ENCODE data around the gene TGM1.

TGM1 gene

GRCh38 chr14:24291446-24292117 is 28.6 kb upstream of the TGM1 start:
- DNase-seq: no peak

GRCh38 chr14:24290746-24291145 is 27.8 kb upstream of the TGM1 start:
- no peak for DNase-seq

- DNase-seq: no peak
These were observed 26.8 kb upstream of the TGM1 start for GRCh38 chr14:24289649-24290280.

GRCh38 chr14:24286996-24287395 is 24.0 kb upstream of the TGM1 start:
- no peak for DNase-seq

DNA sequence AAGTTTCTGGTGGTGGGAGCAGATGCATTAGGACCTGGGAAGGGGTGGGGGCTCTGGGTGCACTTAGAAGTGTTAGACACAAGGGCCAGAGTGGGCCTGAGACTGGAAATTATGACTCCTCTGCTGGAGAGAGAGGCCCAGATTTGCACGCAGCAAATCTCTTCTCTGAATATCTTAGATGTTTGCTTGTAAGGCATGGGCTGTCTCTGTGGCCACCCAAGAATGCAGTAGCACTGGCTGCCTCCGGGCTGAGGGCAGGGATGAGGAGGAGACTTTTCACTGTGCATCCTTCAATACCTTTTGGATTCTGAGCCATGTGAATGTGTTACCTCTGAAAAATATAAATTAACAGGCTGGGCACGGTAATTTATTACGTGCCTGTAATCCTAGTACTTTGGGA is 22.4 kb upstream of the TGM1 start:
- no peak for DNase-seq

- DNase-seq: no peak
These were observed 21.6 kb upstream of the TGM1 start for GRCh38 chr14:24284501-24285035.

DNA sequence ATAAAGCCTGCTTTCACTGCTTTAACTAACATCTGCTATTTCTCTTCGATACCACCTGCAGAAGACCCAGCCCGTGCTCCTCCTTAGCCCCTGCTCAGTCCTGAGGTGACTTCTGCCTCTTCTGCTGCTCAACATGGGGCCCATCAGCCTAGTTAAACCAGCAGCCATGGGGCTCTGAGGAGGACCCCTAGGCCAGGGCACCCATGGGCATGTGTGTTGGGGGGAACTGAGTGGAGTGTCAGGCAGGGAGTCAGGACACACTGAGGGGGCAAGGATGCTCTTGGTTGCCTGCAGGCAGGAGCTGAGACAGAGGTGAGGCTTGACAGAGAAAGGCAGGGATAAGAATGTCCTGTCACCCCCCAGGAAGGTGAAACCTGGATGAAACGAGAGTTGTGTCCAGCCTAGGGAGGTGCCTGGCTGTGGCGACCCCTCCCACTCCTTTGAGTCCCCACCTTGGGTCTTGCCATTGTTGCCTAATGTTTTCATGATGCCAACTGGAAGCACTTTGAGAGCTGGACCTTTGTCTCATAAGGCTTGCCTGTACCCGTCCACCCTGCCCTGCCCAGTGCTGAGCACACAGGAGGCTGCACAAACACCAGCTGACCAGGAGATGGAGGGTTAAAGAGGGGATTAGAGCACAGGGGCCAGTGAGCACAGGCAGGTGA is 21.0 kb upstream of the TGM1 start:
- DNase-seq: no peak

- DNase-seq: no peak
These were observed 19.8 kb upstream of the TGM1 start for GRCh38 chr14:24282736-24283135.

DNA sequence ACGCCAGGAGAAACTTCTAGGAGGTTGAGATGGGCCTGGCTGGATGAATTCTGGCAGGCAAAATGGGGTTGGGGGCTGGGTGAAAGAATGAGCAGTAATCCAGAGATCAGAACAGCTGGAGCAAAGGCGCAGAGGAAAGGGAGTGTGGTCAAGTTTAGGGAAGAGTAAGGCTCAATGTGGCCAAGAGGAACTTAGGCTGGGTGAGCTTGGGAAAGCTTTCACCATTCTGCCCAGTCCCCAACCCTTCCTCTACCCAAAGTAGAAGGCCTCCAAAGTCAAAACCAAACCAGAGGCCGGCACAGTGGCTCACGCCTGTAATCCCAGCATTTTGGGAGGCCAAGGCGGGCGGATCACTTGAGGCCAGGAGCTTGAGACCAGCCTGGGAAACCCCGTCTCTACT is 18.7 kb upstream of the TGM1 start:
- DNase-seq: no peak

DNA sequence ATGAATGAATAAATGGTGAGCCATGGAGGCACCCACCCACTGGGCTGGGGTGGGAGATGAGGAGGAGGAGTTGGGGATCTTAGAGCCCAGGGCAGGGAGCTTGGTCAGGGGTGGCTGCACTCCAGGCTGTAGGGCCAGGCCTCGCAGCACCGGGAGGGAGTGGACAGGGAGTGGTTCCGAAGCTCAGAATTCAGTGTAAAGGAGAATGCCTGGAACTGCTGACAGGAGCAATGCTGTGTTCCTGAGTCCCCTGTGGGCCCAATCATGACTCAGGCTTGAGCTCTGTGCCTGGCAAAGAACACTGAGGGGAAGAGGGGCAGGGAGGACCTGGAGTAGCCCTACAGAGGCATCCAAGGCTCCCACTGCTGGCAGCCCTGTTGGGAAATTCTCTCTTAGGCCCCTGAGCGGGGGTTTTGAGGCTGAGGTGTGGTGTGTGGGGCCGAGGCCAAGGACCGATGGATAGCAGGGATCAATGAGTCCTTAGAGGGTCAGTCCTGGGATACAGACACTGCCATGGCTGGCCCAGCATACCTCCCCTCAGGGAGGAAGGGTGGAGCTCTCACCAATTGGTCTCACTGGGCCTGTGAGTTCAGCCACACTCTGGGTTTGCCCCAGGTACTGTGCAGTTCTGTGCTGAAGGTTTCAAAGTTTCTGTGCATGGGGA is 18.0 kb upstream of the TGM1 start:
- no peak for DNase-seq

- no peak for DNase-seq
These were observed 16.6 kb upstream of the TGM1 start for GRCh38 chr14:24279301-24280186.

- no peak for DNase-seq
These were observed 15.4 kb upstream of the TGM1 start for GRCh38 chr14:24278424-24278823.

DNA sequence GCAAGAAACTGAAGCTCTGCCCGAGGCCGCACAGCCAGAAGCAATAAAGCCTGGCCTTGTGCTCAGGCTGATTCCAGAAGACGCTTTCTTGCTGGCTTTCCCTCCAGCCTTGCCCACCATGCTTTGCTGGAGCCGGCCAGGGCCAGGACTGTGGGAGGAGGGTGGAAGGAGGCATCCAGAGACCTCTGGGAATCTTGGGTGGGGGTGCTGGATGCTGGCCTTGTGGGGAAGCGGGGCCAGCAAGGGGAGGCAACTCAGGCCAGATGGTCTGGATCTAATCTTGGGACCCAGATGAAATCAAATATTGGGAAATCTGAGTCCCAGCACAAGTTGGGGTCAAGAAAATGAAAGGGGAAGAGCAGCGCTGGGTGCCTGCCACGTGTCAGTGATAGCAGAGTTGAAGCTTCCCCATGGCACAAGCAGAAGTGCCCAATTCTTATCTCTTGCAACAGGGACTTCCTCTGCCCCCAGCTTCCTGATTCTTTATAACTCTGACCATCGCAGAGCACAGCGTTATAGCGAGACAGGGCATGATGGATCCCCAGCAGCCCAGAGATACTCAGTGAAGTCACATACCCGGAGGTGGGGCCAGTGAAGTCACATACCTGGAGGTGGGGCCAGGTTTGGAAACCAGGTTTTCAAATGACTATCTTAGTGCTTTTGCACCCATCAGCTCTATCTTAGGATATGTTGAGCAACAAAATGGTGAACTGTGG is 14.8 kb upstream of the TGM1 start:
- DNase-seq: no peak

- DNase-seq: no peak
These were observed 14.1 kb upstream of the TGM1 start for GRCh38 chr14:24277071-24277470.

GRCh38 chr14:24274101-24274543 is 11.1 kb upstream of the TGM1 start:
- DNase-seq: no peak

- no peak for DNase-seq
These were observed 10.5 kb upstream of the TGM1 start for GRCh38 chr14:24273422-24273998.

GRCh38 chr14:24272467-24272866 is 9.5 kb upstream of the TGM1 start:
- DNase-seq: no peak

DNA sequence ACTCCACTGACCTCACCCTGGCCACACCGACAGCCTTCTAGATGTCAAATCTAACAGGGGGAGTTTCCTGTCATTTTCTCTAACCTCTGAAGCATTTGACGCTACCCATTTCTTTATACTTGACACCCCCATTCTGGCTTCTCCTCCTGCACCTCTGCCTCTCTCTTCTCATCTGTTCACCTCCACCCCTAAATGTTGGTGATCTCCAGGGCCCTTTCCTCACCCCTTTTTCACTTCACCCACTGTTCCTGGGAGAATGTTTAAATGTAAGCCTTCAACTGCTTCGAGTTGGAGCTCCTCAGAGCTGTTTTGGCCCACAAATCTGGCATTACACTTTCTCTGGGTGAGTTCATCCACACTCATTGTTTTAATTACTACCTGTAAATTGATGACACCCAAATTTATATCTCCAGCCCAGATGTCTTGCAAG is 8.9 kb upstream of the TGM1 start:
- DNase-seq: no peak

- DNase-seq: peak; percentile 51
These were observed 8.3 kb upstream of the TGM1 start, which contains the start of gene RABGGTA for GRCh38 chr14:24271134-24271833. RABGGTA (minus strand) TSS chr14:24271597; CDS start chr14:24271115, 482 bp downstream.

DNA sequence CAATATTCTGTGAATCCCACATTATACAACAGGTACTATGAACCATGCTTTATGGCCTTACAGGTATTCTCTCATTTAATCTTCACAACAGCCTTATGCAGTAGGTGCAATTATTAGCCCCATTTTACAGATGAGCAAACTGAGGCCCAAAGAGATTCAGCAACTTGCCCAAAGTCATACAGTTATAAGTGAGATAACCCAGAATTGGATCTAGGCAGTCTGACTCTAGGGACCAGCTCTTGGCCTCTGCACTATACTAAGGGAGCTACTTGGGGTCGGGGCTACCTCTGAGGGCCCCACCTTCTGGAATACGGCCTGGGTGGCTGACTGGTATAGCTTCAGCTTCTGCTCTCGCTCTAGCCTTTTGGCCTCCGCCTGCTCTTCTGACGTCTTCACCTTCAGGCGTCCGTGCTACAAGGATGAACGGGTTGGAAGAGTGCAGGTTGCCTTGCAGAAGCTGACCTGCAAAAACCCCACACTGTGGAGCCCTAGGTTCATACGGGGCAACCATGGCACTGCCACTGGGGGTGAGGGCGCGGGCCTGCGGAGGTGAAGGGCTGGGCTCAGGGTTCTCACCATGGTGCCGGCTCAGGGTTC is 7.7 kb upstream of the TGM1 start:
- no peak for DNase-seq
